ENCODE results near the gene FAM47E. TPM values are rescaled to one million over a fixed set of nuclear protein-coding genes. Genes with fewer than 3 reads are reported as not detected.

Gene FAM47E
- total RNA-seq: 1 to 10 TPM; 1.7 to 3.3 (median 2.0) TPM
- polyA plus RNA-seq: 1 to 10 TPM; 2.6 to 6.0 (median 5.4) TPM

DNA sequence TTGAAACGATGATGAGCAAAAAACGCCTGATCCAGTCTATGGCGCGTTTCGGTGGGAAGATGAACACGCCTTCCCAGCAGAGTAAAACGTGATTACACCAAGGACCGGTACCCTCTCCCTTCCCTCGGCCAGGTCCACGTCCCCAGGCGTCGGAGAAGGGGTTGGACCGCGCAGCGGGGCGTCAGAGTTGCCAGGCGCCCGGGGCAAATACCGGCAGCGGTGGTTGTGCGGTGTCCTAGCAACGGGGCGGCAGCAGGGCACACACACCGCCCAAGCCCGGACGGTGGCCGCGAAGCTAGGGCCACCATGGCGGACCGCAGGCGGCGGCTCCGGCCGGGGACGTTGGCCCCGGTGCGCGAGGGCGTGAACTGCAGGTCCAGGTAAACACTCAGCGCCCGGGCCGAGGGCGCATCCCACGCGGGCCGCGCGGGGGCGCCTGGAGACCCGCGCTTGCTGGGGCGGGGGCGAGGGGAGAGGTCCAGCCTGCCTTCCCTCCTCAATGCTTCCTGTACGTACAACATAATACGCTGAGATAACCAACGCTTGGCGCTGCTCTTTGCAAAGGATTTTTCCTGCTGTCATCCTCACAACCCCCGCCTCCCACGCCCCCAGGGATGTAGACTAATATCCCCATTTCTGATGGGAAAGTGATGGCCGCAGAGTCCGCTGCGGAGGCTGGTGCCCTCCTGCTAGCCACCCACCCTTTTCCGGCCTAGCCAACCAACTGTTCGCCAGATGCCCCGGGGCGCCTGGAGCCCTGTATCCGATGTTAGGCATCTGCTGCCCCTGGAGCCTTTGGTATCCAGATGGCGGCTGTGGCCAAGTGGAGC is at the start of gene FAM47E:
Gene FAM47E (plus strand): TSS at position 281 of the 830 bp plus-strand sequence. CDS start 26 bp downstream, at position 307.
- WGBS, 2 donors: 10 to 14% methylated on average over 68 of the region's 68 CpGs
- no peaks in the 10 kb centered on the region for H3K9me3 ChIP-seq
- DNase-seq: peak; percentile 88
- peaks cover 0 to 16% (median 7%) of the 10 kb centered on the region in 4 donors for H3K4me1 ChIP-seq
- H3K27me3 ChIP-seq: no peaks in the 10 kb centered on the region
- no peaks in the 10 kb centered on the region for H3K36me3 ChIP-seq
- intact Hi-C loops (cut with DNase I): loop anchor here (2.0 to 5.0 kb wide), 3 partner anchors 39 to 71 kb away; partner anchors contain the start of genes SCARB2 and STBD1
- H3K4me3 ChIP-seq: peak within 1 kb of the TSS; percentile 45 to 81 (median 56)
- H3K27ac ChIP-seq: peak within 1 kb of the TSS; percentile 10 to 46 (median 18)
- peak in 1 of 4 experiments; percentile 37 for TF ChIP-seq CTCF (IDR thresholded peaks at IDR 0.05)
- no peak for TF ChIP-seq POLR2A (IDR thresholded peaks at IDR 0.05)
- TF ChIP-seq POLR2AphosphoS5 (IDR thresholded peaks at IDR 0.05): peak in 2 of 4 donors; percentile 57 to 60

DNA sequence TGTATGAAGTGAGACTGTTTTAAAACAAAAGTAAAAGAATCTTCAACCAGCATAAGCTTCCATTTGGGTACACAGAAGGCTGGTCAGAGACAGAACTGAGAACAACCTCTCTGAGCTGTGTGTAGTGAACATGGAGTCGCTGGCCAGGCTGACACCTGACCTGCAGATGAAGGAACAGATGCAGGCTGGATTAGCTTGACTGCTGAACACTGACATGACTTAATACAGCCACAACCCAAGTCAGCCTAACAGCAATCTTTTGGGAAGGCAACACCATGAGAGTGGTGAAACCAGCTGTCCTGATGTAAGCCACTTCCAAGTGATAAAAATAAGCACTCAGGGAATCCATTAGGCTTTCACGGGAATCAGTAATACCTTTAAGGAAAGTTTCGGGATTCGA is 48.0 kb upstream of the FAM47E start:
- Histone ChIP-seq H3K4me3 (no peak overlapping the region), H3K27ac (peak overlapping the region; percentile 17 to 98 (median 32)), H3K36me3 (no peaks in the 10 kb centered on the region), H3K27me3 (no peaks in the 10 kb centered on the region), H3K4me1 (peaks cover 0 to 99% (median 88%) of the 10 kb centered on the region in 4 donors), H3K9me3 (no peaks in the 10 kb centered on the region)
- intact Hi-C loops (cut with DNase I): loop anchor here (5.0 kb wide), 1 partner anchor 104 kb away; the partner anchor contains the start of gene STBD1
- 84 to 89% methylated on average over 4 of the region's 4 CpGs for WGBS, 2 donors
- no peak for DNase-seq
- TF ChIP-seq POLR2A (IDR thresholded peaks at IDR 0.05) (no peak), POLR2AphosphoS5 (IDR thresholded peaks at IDR 0.05) (no peak), CTCF (IDR thresholded peaks at IDR 0.05) (no peak), EP300 (IDR thresholded peaks at IDR 0.05) (no peak)

DNA sequence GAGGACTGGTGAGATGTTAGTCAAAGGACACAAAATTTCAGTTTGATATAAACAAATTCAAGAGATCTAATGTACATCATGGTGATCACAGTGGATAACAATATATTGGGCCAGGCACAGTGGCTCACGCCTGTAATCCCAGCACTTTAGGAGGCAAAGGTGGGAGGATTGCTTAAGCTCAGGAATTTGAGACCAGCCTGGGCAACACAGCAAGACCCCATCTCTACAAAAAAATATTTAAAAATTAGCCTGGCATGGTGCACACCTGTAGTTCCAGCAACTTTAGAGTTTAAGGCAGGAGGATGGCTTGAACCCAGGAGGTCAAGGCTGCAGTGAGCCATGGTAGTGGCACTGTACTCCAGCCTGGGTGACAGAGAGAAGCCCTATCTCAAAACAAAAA is 46.6 kb upstream of the FAM47E start:
- intact Hi-C loops (cut with DNase I): loop anchor here (5.0 kb wide), 1 partner anchor 102 kb away; the partner anchor contains the start of gene STBD1
- no peaks in the 10 kb centered on the region for H3K9me3 ChIP-seq
- peaks cover 0 to 99% (median 88%) of the 10 kb centered on the region in 4 donors for H3K4me1 ChIP-seq
- no peak for DNase-seq
- H3K4me3 ChIP-seq: no peak overlapping the region
- no peaks in the 10 kb centered on the region for H3K36me3 ChIP-seq
- TF ChIP-seq EP300 (IDR thresholded peaks at IDR 0.05) (no peak), POLR2A (IDR thresholded peaks at IDR 0.05) (no peak), POLR2AphosphoS5 (IDR thresholded peaks at IDR 0.05) (no peak), CTCF (IDR thresholded peaks at IDR 0.05) (no peak)
- peak overlapping the region in 2 of 4 donors; percentile 3 to 98 for H3K27ac ChIP-seq
- 96 to 97% methylated on average over 1 of the region's 1 CpG for WGBS, 2 donors
- H3K27me3 ChIP-seq: no peaks in the 10 kb centered on the region

- DNase-seq: no peak
- H3K4me3 ChIP-seq: no peak overlapping the region
- TF ChIP-seq POLR2AphosphoS5 (IDR thresholded peaks at IDR 0.05) (no peak), EP300 (IDR thresholded peaks at IDR 0.05) (no peak), POLR2A (IDR thresholded peaks at IDR 0.05) (no peak), CTCF (IDR thresholded peaks at IDR 0.05) (no peak)
- H3K27ac ChIP-seq: peak overlapping the region; percentile 93 to 99 (median 96)
- H3K4me1 ChIP-seq: peaks cover 0 to 99% (median 88%) of the 10 kb centered on the region in 4 donors
- H3K27me3 ChIP-seq: no peaks in the 10 kb centered on the region
- H3K9me3 ChIP-seq: no peaks in the 10 kb centered on the region
- H3K36me3 ChIP-seq: no peaks in the 10 kb centered on the region
- intact Hi-C loops (cut with DNase I): no loop called here
These were observed 46.0 kb upstream of the FAM47E start for GRCh38 chr4:76205476-76205875.
